Endodermal cell (in vitro differentiated cells): ENCODE results near the gene MYH14. TPM values are rescaled to one million over a fixed set of nuclear protein-coding genes. Genes with fewer than 3 reads are reported as not detected.

Source experiments
- DNase-seq: peaks from one replicate; pipeline ENCODE4 v3.0.0-alpha.2; 2017
- H3K27ac ChIP-seq: 2 replicates; pipeline ENCODE4 v1.5.1; 2013; ENCODE audit warnings: mild to moderate bottlenecking, low read depth, low read length, moderate library complexity
- H3K27me3 ChIP-seq: 2 replicates; pipeline ENCODE4 v1.6.1; 2013; ENCODE audit warnings: mild to moderate bottlenecking, low read length, moderate library complexity; ENCODE audit not compliant: insufficient read depth, control insufficient read depth, poor library complexity, severe bottlenecking
- H3K36me3 ChIP-seq: 2 replicates; pipeline ENCODE4 v1.7.0; 2013; ENCODE audit warnings: mild to moderate bottlenecking, low read length, moderate library complexity; ENCODE audit not compliant: control insufficient read depth, insufficient read depth
- H3K4me1 ChIP-seq: one replicate; pipeline ENCODE4 v1.7.0; 2013; ENCODE audit warnings: low read length; ENCODE audit not compliant: control insufficient read depth, insufficient read depth
- H3K4me3 ChIP-seq: 2 replicates; pipeline ENCODE4 v1.5.1; 2013; ENCODE audit warnings: mild to moderate bottlenecking, low read length, moderate library complexity
- H3K9ac ChIP-seq: 2 replicates; pipeline ENCODE4 v1.6.1; 2013; ENCODE audit warnings: mild to moderate bottlenecking, low read length, moderate library complexity; ENCODE audit not compliant: poor library complexity, severe bottlenecking; ENCODE audit errors: extremely low read depth
- H3K9me3 ChIP-seq: 2 replicates; pipeline ENCODE4 v1.6.1; 2013; ENCODE audit warnings: mild to moderate bottlenecking, low read length, moderate library complexity; ENCODE audit not compliant: control insufficient read depth
- H3K27ac Mint-ChIP-seq: 2 replicates; pipeline ENCODE4 v1.8.0; 2020; ENCODE audit warnings: mixed read lengths
- H3K27me3 Mint-ChIP-seq: 2 replicates; pipeline ENCODE4 v1.8.0; 2021; ENCODE audit warnings: mild to moderate bottlenecking, mixed read lengths; ENCODE audit not compliant: insufficient read depth
- H3K36me3 Mint-ChIP-seq: 2 replicates; pipeline ENCODE4 v1.8.0; 2020; ENCODE audit warnings: low read depth, mixed read lengths
- H3K4me1 Mint-ChIP-seq: 2 replicates; pipeline ENCODE4 v1.8.0; 2020; ENCODE audit warnings: mixed read lengths
- H3K4me3 Mint-ChIP-seq: 2 replicates; pipeline ENCODE4 v1.8.0; 2020; ENCODE audit warnings: mild to moderate bottlenecking, moderate library complexity, mixed read lengths
- H3K9me3 Mint-ChIP-seq: 2 replicates; pipeline ENCODE4 v1.8.0; 2020; ENCODE audit warnings: mild to moderate bottlenecking, mixed read lengths
- WGBS, 2 experiments: methylation state at CpG; one replicate each; pipeline versions ENCODE4 v1.1.5 to v1.1.7; 2013; ENCODE audit warnings: missing lambda C conversion rate in 2 of 2, mixed read lengths in 1 of 2; ENCODE audit not compliant: insufficient coverage in 1 of 2, insufficient read length in 1 of 2; 5-methylcytosine and 5-hydroxymethylcytosine counted together
- total RNA-seq, 2 donors: library from RNA; stranded (reverse); fragmentation: NEBNext Ultra II Directional in 1 of 2; extraction: Animal tissue kit (Norgen Biotek cat#: 25700) in 1 of 2; gene quantifications; 2 replicates in 1 of 2; 3 replicates in 1 of 2; pipeline ENCODE4 v1.2.1, GENCODE V29; 2021
- TF ChIP-seq, protein P1 (sequence below): fragments of 200-600 bp; sonication (generic); conservative IDR thresholded peaks from 2 replicates; pipeline ENCODE4 v1.5.0; 2021; ENCODE audit warnings: antibody characterized with exemption, mild to moderate bottlenecking

MYH14 gene
- total RNA-seq, 2 donors from 2014 or later, result 12.8 to 16.7 TPM

DNA sequence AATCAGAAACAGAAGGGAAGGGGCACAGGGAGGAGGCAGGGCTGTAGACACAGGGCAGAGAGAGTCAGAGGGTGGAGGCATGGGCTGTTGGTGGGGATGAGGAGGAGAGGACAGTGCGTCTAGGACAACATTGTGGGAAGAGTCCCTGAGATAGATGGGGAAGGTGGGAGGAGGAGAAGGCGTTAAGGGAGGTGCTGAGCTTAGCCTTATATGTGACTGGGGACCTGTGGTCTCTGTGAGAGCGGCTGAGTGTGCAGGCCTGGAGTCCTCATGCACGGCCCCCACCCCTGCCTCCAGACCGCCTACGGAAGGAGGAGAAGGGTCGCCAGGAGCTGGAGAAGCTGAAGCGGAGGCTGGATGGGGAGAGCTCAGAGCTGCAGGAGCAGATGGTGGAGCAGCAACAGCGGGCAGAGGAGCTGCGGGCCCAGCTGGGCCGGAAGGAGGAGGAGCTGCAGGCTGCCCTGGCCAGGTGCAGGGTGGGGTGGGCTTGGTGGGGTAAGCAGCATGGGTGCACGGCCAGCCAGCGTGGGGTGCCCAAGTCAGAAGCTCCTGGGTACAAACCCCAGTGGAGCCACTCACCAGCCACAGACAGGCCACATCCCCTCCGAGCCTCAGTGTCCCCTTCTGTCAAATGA is 69.0 kb downstream of the MYH14 start:
- Histone ChIP-seq H3K27ac (no peak overlapping the region), H3K9me3 (no peaks in the 10 kb centered on the region), H3K9ac (no peak overlapping the region), H3K27me3 (no peaks in the 10 kb centered on the region), H3K36me3 (no peaks in the 10 kb centered on the region), H3K4me1 (no peaks in the 10 kb centered on the region), H3K4me3 (no peak overlapping the region)
- Mint-ChIP-seq H3K9me3 (no peaks in the 10 kb centered on the region), H3K4me3 (no peak overlapping the region), H3K27ac (no peak overlapping the region), H3K27me3 (no peaks in the 10 kb centered on the region), H3K36me3 (peaks cover 27% of the 10 kb centered on the region), H3K4me1 (no peaks in the 10 kb centered on the region)
- TF ChIP-seq, protein P1, sequence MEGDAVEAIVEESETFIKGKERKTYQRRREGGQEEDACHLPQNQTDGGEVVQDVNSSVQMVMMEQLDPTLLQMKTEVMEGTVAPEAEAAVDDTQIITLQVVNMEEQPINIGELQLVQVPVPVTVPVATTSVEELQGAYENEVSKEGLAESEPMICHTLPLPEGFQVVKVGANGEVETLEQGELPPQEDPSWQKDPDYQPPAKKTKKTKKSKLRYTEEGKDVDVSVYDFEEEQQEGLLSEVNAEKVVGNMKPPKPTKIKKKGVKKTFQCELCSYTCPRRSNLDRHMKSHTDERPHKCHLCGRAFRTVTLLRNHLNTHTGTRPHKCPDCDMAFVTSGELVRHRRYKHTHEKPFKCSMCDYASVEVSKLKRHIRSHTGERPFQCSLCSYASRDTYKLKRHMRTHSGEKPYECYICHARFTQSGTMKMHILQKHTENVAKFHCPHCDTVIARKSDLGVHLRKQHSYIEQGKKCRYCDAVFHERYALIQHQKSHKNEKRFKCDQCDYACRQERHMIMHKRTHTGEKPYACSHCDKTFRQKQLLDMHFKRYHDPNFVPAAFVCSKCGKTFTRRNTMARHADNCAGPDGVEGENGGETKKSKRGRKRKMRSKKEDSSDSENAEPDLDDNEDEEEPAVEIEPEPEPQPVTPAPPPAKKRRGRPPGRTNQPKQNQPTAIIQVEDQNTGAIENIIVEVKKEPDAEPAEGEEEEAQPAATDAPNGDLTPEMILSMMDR, result no peak
- 87 to 88% methylated on average over 13 to 14 of the region's 14 CpGs for WGBS, 2 experiments
- DNase-seq, result peak; percentile 36

DNA sequence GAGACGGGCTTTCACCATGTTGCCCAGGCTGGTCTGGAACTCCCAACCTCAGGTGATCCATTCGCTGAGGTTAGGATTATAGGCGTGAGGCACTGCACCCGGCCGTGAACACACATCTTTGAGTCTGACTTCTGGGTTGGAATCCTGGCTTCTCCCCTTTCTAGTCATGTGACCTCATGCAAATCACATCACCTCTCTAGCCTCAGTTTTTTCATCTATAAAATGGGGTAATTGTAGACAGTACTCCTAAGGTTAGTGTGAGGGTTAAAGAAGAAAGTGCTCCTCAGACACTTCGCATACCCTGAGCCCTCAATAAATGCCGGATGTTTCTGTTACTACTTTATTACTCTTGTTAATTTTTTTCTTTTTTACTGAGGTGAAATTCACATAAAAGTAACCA is 70.4 kb downstream of the MYH14 start:
- H3K4me3 Mint-ChIP-seq, result no peak overlapping the region
- no peak for DNase-seq
- no peak overlapping the region for H3K27ac ChIP-seq
- H3K4me3 ChIP-seq, result no peak overlapping the region
- no peak overlapping the region for H3K27ac Mint-ChIP-seq
- H3K4me1 Mint-ChIP-seq, result no peaks in the 10 kb centered on the region
- peaks cover 15% of the 10 kb centered on the region for H3K36me3 Mint-ChIP-seq
- H3K27me3 ChIP-seq, result no peaks in the 10 kb centered on the region
- 88 to 93% methylated on average over 4 to 7 of the region's 7 CpGs for WGBS, 2 experiments
- TF ChIP-seq, protein P1, result no peak
- no peaks in the 10 kb centered on the region for H3K4me1 ChIP-seq
- H3K9ac ChIP-seq, result no peak overlapping the region
- no peaks in the 10 kb centered on the region for H3K36me3 ChIP-seq
- H3K9me3 Mint-ChIP-seq, result no peaks in the 10 kb centered on the region
- H3K9me3 ChIP-seq, result no peaks in the 10 kb centered on the region
- H3K27me3 Mint-ChIP-seq, result no peaks in the 10 kb centered on the region

DNA sequence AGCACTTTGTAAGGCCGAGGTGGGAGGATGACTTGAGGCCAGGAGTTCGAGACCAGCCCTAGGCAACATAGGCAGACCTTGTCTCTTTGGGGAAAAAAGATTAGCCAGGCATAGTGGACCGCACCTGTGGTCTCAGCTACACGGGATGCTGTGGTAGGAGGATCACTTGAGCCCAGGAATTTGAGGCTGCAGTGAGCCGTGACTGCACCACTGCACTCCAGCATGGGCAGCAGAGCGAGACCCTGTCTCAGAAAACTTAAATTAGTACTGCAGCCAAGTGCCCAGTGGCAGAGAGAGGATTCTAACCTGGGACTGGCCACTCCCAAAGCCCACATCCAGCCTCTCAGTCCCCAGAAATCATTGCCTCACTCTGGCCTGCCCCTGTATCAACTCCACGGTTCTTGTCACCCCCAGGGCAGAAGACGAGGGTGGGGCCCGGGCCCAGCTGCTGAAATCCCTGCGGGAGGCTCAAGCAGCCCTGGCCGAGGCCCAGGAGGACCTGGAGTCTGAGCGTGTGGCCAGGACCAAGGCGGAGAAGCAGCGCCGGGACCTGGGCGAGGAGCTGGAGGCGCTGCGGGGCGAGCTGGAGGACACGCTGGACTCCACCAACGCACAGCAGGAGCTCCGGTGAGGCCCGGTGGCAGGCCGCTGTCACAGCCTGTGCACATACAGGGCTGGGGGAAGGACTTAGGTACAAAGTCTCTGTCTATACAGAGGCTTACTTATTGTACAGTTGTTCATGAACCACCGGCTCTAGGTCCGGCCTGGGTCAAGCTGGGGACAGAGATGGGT is 72.4 kb downstream of the MYH14 start:
- Mint-ChIP-seq H3K27me3 (no peaks in the 10 kb centered on the region), H3K36me3 (peaks cover 22% of the 10 kb centered on the region), H3K4me3 (no peak overlapping the region), H3K27ac (no peak overlapping the region), H3K9me3 (no peaks in the 10 kb centered on the region), H3K4me1 (no peaks in the 10 kb centered on the region)
- no peak for DNase-seq
- H3K36me3 ChIP-seq, result no peaks in the 10 kb centered on the region
- H3K9me3 ChIP-seq, result no peaks in the 10 kb centered on the region
- no peak overlapping the region for H3K27ac ChIP-seq
- no peak overlapping the region for H3K9ac ChIP-seq
- no peak overlapping the region for H3K4me3 ChIP-seq
- no peaks in the 10 kb centered on the region for H3K27me3 ChIP-seq
- no peaks in the 10 kb centered on the region for H3K4me1 ChIP-seq
- TF ChIP-seq, protein P1, result no peak
- WGBS, 2 experiments, result 81 to 82% methylated on average over 13 to 26 of the region's 26 CpGs
